ENCODE results near the gene ARHGEF11. TPM values are rescaled to one million over a fixed set of nuclear protein-coding genes. Genes with fewer than 3 reads are reported as not detected.

ARHGEF11 gene
- total RNA-seq, 1 experiment from 2014 or later = 55.5 TPM

DNA sequence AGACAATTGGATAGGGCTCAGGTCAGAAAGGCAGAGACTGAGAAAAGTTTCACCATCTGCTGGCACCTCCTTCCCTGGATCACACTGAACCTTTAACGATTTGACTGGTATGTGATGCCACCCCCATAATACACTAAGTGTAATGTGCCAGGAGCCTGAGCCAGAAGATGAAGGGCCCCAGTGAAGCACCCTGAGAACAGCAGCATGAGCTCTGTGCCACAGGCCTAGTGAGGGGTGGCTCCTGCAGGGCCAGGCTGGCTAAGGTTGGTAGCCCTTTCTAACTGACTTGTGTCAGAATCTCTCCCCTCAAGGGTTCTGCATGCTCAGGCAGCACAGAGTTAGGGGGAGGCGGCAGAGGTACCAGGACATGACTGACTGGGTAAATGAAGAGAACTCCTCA lies 38.9 kb downstream of the ARHGEF11 start:
- intact Hi-C loops (cut with micrococcal nuclease; ENCODE audit: unreplicated experiment) (loop anchor here (10.0 kb wide), 1 partner anchor 68 kb away; no protein-coding TSS in a partner anchor), in situ Hi-C loops (cut with HindIII; ENCODE audit: low pct_unique_long_range_greater_than_20kb, low sequenced_read_pairs) (no loop called here)
- Histone ChIP-seq H3K27me3 (ENCODE audit: control insufficient read depth, insufficient read depth, low read length) (no peaks in the 10 kb centered on the region), H3K27ac (ENCODE audit: low read length) (no peak overlapping the region), H3K4me1 (ENCODE audit: control insufficient read depth, insufficient read depth, low read length) (0 out of 2 replicates have a peak, but pooled peaks cover 2% of the 10 kb centered on the region), H3K9me3 (ENCODE audit: control insufficient read depth, insufficient read depth, low read depth, low read length) (no peaks in the 10 kb centered on the region), H3K4me3 (ENCODE audit: low read depth in 2 of 2, low read length in 2 of 2) (no peak overlapping the region), H3K36me3 (ENCODE audit: control insufficient read depth, insufficient read depth, low read length) (no peaks in the 10 kb centered on the region)
- no TSS peak for BruUV-seq (replicated peaks)
- TF ChIP-seq, protein P1, sequence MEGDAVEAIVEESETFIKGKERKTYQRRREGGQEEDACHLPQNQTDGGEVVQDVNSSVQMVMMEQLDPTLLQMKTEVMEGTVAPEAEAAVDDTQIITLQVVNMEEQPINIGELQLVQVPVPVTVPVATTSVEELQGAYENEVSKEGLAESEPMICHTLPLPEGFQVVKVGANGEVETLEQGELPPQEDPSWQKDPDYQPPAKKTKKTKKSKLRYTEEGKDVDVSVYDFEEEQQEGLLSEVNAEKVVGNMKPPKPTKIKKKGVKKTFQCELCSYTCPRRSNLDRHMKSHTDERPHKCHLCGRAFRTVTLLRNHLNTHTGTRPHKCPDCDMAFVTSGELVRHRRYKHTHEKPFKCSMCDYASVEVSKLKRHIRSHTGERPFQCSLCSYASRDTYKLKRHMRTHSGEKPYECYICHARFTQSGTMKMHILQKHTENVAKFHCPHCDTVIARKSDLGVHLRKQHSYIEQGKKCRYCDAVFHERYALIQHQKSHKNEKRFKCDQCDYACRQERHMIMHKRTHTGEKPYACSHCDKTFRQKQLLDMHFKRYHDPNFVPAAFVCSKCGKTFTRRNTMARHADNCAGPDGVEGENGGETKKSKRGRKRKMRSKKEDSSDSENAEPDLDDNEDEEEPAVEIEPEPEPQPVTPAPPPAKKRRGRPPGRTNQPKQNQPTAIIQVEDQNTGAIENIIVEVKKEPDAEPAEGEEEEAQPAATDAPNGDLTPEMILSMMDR (IDR thresholded peaks at IDR 0.05) = no peak
- TF ChIP-seq TCF7L2 (IDR thresholded peaks at IDR 0.05; ENCODE audit: low read depth, low read length) (no peak), POLR2AphosphoS5 (IDR thresholded peaks at IDR 0.05; ENCODE audit: low read depth, low read length) (no peak)
- DNase-seq (ENCODE audit: low read depth, low spot score) (no peak), ATAC-seq (no peak)
- POLR2A ChIA-PET = no interaction called here
- CTCF ChIA-PET = no interaction called here

DNA sequence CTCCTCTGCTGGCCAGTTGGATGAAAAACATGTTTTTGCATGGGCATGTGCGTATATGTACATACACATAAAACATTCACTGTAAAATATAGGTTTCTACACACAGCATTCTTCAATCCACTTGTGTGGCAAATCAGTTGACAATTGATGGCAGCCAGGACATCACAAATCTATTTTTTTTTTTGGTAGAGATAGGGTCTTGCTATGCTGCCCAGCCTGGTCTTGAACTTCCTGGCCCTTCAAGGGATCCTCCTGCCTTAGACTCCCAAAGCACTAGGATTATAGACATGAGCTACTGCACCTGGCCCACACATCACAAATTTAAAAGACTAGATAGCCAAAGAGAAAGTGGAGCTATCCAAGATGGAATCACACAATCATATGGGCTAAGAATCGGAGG lies 39.6 kb downstream of the ARHGEF11 start:
- intact Hi-C loops (cut with micrococcal nuclease; ENCODE audit: unreplicated experiment) = loop anchor here (10.0 kb wide), 1 partner anchor 69 kb away; no protein-coding TSS in a partner anchor
- Histone ChIP-seq H3K4me3 (ENCODE audit: low read depth in 2 of 2, low read length in 2 of 2) (no peak overlapping the region), H3K27me3 (ENCODE audit: control insufficient read depth, insufficient read depth, low read length) (no peaks in the 10 kb centered on the region), H3K4me1 (ENCODE audit: control insufficient read depth, insufficient read depth, low read length) (0 out of 2 replicates have a peak, but pooled peaks cover 2% of the 10 kb centered on the region), H3K36me3 (ENCODE audit: control insufficient read depth, insufficient read depth, low read length) (no peaks in the 10 kb centered on the region), H3K27ac (ENCODE audit: low read length) (no peak overlapping the region), H3K9me3 (ENCODE audit: control insufficient read depth, insufficient read depth, low read depth, low read length) (no peaks in the 10 kb centered on the region)
- ATAC-seq (no peak), DNase-seq (ENCODE audit: low read depth, low spot score) (no peak)
- in situ Hi-C loops (cut with HindIII; ENCODE audit: low pct_unique_long_range_greater_than_20kb, low sequenced_read_pairs) = no loop called here
- TF ChIP-seq, protein P2, sequence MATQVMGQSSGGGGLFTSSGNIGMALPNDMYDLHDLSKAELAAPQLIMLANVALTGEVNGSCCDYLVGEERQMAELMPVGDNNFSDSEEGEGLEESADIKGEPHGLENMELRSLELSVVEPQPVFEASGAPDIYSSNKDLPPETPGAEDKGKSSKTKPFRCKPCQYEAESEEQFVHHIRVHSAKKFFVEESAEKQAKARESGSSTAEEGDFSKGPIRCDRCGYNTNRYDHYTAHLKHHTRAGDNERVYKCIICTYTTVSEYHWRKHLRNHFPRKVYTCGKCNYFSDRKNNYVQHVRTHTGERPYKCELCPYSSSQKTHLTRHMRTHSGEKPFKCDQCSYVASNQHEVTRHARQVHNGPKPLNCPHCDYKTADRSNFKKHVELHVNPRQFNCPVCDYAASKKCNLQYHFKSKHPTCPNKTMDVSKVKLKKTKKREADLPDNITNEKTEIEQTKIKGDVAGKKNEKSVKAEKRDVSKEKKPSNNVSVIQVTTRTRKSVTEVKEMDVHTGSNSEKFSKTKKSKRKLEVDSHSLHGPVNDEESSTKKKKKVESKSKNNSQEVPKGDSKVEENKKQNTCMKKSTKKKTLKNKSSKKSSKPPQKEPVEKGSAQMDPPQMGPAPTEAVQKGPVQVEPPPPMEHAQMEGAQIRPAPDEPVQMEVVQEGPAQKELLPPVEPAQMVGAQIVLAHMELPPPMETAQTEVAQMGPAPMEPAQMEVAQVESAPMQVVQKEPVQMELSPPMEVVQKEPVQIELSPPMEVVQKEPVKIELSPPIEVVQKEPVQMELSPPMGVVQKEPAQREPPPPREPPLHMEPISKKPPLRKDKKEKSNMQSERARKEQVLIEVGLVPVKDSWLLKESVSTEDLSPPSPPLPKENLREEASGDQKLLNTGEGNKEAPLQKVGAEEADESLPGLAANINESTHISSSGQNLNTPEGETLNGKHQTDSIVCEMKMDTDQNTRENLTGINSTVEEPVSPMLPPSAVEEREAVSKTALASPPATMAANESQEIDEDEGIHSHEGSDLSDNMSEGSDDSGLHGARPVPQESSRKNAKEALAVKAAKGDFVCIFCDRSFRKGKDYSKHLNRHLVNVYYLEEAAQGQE (IDR thresholded peaks at IDR 0.05; ENCODE audit: insufficient read depth in 1 of 2, low read depth in 2 of 2, low read length in 1 of 2) = no peak
- no peak for TF ChIP-seq TCF7L2 (IDR thresholded peaks at IDR 0.05; ENCODE audit: low read depth, low read length)
- TF ChIP-seq SIN3A (IDR thresholded peaks at IDR 0.05; ENCODE audit: borderline replicate concordance, insufficient read depth, low read depth, low read length) = no peak
- no peak for TF ChIP-seq POLR2AphosphoS5 (IDR thresholded peaks at IDR 0.05; ENCODE audit: low read depth, low read length)
- TF ChIP-seq, protein P1 (IDR thresholded peaks at IDR 0.05) = no peak
- CTCF ChIA-PET = no interaction called here
- POLR2A ChIA-PET = no interaction called here
- BruUV-seq (replicated peaks) = no TSS peak
